HFFc6 (cell line): ENCODE data around the gene PRDM13. TPM values are rescaled to one million over a fixed set of nuclear protein-coding genes. Genes with fewer than 3 reads are reported as not detected.
"Not testable (repeated sequence)": the region's sequence is repeated elsewhere in the genome, so short reads cannot be mapped to it uniquely, and the experiment has no call there.

ENCODE experiments used
- DNase-seq: peaks from one replicate; pipeline ENCODE4 v3.0.0-alpha.2; 2018
- H3K27ac Mint-ChIP-seq: 2 replicates; pipeline ENCODE4 v1.8.0; 2020; ENCODE audit warnings: mild to moderate bottlenecking, mixed read lengths
- H3K27me3 Mint-ChIP-seq: 2 replicates; pipeline ENCODE4 v1.8.0; 2021; ENCODE audit warnings: mild to moderate bottlenecking, moderate library complexity, mixed read lengths; ENCODE audit not compliant: insufficient read depth
- H3K36me3 Mint-ChIP-seq: 2 replicates; pipeline ENCODE4 v1.8.0; 2021; ENCODE audit warnings: low read depth, mixed read lengths
- H3K4me1 Mint-ChIP-seq: 2 replicates; pipeline ENCODE4 v1.8.0; 2020; ENCODE audit warnings: low read depth, mixed read lengths
- H3K4me3 Mint-ChIP-seq: 2 replicates; pipeline ENCODE4 v1.8.0; 2020; ENCODE audit warnings: mild to moderate bottlenecking, moderate library complexity, mixed read lengths
- H3K9me3 Mint-ChIP-seq: 2 replicates; pipeline ENCODE4 v1.8.0; 2020; ENCODE audit warnings: mild to moderate bottlenecking, mixed read lengths
- total RNA-seq, 6 experiments: library from RNA; stranded (reverse); fragmentation: NEBNext Ultra II Directional; extraction: Animal tissue kit (Norgen Biotek cat#: 25700); gene quantifications; 2 replicates in 1 of 6; 3 replicates in 5 of 6; pipeline ENCODE4 v1.2.3, GENCODE V29; 2021
- TF ChIP-seq, protein P1 (sequence below): fragments of 200-600 bp; sonication (generic); IDR thresholded peaks from 2 replicates; pipeline ENCODE4 v1.5.0; 2021; ENCODE audit warnings: antibody characterized with exemption, mild to moderate bottlenecking

The PRDM13 gene
- total RNA-seq, 6 experiments from 2014 or later, result not detected

DNA sequence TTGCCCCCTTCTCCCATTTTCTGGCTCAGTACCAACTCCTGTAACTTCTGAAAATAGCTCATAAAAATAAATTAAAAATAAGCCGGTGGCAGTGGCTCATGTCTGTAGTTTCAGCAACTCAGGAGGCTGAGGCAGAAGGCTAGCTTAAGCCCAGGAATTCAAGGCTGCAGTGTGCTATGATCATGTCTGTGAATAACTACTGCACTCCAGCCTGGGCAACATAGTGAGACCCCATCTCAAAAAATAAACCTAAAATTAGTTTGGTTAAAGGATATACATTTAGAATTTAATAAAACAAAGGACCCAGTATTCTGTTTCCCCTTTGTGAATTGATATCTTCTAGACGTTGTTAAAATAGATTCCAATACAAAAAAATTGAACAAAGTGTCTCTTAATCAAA is 10.5 kb downstream of the PRDM13 start:
- Mint-ChIP-seq H3K4me3 (no peak overlapping the region), H3K27me3 (peaks cover 32% of the 10 kb centered on the region), H3K27ac (no peak overlapping the region), H3K4me1 (0 out of 2 replicates have a peak, but pooled peaks cover 5% of the 10 kb centered on the region), H3K9me3 (no peaks in the 10 kb centered on the region), H3K36me3 (peaks cover 4% of the 10 kb centered on the region; the same call in 1 of the 2 replicates)
- DNase-seq, result no peak
- TF ChIP-seq, protein P1, sequence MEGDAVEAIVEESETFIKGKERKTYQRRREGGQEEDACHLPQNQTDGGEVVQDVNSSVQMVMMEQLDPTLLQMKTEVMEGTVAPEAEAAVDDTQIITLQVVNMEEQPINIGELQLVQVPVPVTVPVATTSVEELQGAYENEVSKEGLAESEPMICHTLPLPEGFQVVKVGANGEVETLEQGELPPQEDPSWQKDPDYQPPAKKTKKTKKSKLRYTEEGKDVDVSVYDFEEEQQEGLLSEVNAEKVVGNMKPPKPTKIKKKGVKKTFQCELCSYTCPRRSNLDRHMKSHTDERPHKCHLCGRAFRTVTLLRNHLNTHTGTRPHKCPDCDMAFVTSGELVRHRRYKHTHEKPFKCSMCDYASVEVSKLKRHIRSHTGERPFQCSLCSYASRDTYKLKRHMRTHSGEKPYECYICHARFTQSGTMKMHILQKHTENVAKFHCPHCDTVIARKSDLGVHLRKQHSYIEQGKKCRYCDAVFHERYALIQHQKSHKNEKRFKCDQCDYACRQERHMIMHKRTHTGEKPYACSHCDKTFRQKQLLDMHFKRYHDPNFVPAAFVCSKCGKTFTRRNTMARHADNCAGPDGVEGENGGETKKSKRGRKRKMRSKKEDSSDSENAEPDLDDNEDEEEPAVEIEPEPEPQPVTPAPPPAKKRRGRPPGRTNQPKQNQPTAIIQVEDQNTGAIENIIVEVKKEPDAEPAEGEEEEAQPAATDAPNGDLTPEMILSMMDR, result no peak

GRCh38 chr6:99618649-99619408 is 12.2 kb downstream of the PRDM13 start:
- peaks cover 4% of the 10 kb centered on the region; the same call in 1 of the 2 replicates for H3K36me3 Mint-ChIP-seq
- H3K4me1 Mint-ChIP-seq, result 0 out of 2 replicates have a peak, but pooled peaks cover 5% of the 10 kb centered on the region
- H3K9me3 Mint-ChIP-seq, result no peaks in the 10 kb centered on the region
- TF ChIP-seq, protein P1, result no peak
- no peak overlapping the region for H3K27ac Mint-ChIP-seq
- DNase-seq, result no peak
- no peak overlapping the region for H3K4me3 Mint-ChIP-seq
- peaks cover 27% of the 10 kb centered on the region for H3K27me3 Mint-ChIP-seq

GRCh38 chr6:99619409-99619762 is 12.8 kb downstream of the PRDM13 start:
- Mint-ChIP-seq H3K36me3 (peaks cover 4% of the 10 kb centered on the region; the same call in 1 of the 2 replicates), H3K4me3 (no peak overlapping the region), H3K4me1 (0 out of 2 replicates have a peak, but pooled peaks cover 5% of the 10 kb centered on the region), H3K9me3 (no peaks in the 10 kb centered on the region), H3K27ac (no peak overlapping the region), H3K27me3 (peaks cover 24% of the 10 kb centered on the region)
- TF ChIP-seq, protein P1, result no peak
- DNase-seq, result no peak

GRCh38 chr6:99622044-99622443 is 15.4 kb downstream of the PRDM13 start:
- H3K4me1 Mint-ChIP-seq, H3K36me3 Mint-ChIP-seq, H3K9me3 Mint-ChIP-seq, H3K27ac Mint-ChIP-seq, DNase-seq, H3K4me3 Mint-ChIP-seq: not testable (repeated sequence)
- H3K27me3 Mint-ChIP-seq, result peaks cover 16% of the 10 kb centered on the region

- Mint-ChIP-seq H3K9me3 (no peaks in the 10 kb centered on the region), H3K36me3 (no peaks in the 10 kb centered on the region), H3K4me1 (no peaks in the 10 kb centered on the region), H3K27ac (no peak overlapping the region), H3K27me3 (no peaks in the 10 kb centered on the region; the same call in 1 of the 2 replicates), H3K4me3 (no peak overlapping the region)
- no peak for DNase-seq
- TF ChIP-seq, protein P1, result no peak
Observed at GRCh38 chr6:99629293-99629692, 22.7 kb downstream of the PRDM13 start.

GRCh38 chr6:99637629-99638028 is 31.0 kb downstream of the PRDM13 start:
- DNase-seq, result no peak
- Mint-ChIP-seq H3K27ac (no peak overlapping the region), H3K36me3 (no peaks in the 10 kb centered on the region; the same call in 1 of the 2 replicates), H3K27me3 (no peaks in the 10 kb centered on the region; the same call in 1 of the 2 replicates), H3K4me3 (no peak overlapping the region), H3K4me1 (no peaks in the 10 kb centered on the region), H3K9me3 (peaks cover 11% of the 10 kb centered on the region)
- TF ChIP-seq, protein P1, result no peak

- H3K4me3 Mint-ChIP-seq, result not testable (repeated sequence)
- H3K9me3 Mint-ChIP-seq, result peaks cover 11% of the 10 kb centered on the region
Observed at GRCh38 chr6:99638358-99638757, 31.7 kb downstream of the PRDM13 start.

More at GRCh38 chr6:99638358-99638757, 31.7 kb downstream of the PRDM13 start:
- H3K4me1 Mint-ChIP-seq, H3K36me3 Mint-ChIP-seq, DNase-seq, H3K27me3 Mint-ChIP-seq, H3K27ac Mint-ChIP-seq: not testable (repeated sequence)
